H1 (cell line): ENCODE measurements around the gene INPP5B.
"Not testable (repeated sequence)": the region's sequence is repeated elsewhere in the genome, so short reads cannot be mapped to it uniquely, and the experiment has no call there.

Source experiments
- CTCF ChIP-seq, 3 experiments: IDR thresholded peaks; 1 replicate in 2 of 3; 2 replicates in 1 of 3; pipeline versions ENCODE4 v1.5.1 to v1.6.1; 2011; ENCODE audit warnings: low read length in 3 of 3, mild to moderate bottlenecking in 3 of 3, inconsistent platforms in 2 of 3, low read depth in 1 of 3, moderate library complexity in 1 of 3; ENCODE audit not compliant: insufficient read depth in 1 of 3; ENCODE audit errors: control extremely low read depth in 1 of 3
- EZH2 ChIP-seq: fragments of 200-600 bp; sonication (generic); IDR thresholded peaks from 2 replicates; pipeline ENCODE4 v1.7.1; 2012; ENCODE audit warnings: low read depth, mild to moderate bottlenecking, moderate library complexity, low read length, inconsistent platforms; ENCODE audit not compliant: severe bottlenecking
- PHF8 ChIP-seq: fragments of 200-600 bp; sonication (generic); conservative IDR thresholded peaks from 2 replicates; pipeline ENCODE4 v1.7.1; 2012; ENCODE audit warnings: low read depth, mild to moderate bottlenecking, inconsistent platforms, low read length, moderate library complexity
- POLR2AphosphoS5 ChIP-seq: IDR thresholded peaks from 2 replicates; pipeline ENCODE4 v1.6.1; 2011; ENCODE audit warnings: low read depth, low read length
- SP1 ChIP-seq: IDR thresholded peaks from 2 replicates; pipeline ENCODE4 v1.6.1; 2011; ENCODE audit warnings: low read depth, low read length
- TCF12 ChIP-seq: IDR thresholded peaks from 2 replicates; pipeline ENCODE4 v1.6.1; 2011; ENCODE audit warnings: low read depth, mild to moderate bottlenecking, low read length

DNA sequence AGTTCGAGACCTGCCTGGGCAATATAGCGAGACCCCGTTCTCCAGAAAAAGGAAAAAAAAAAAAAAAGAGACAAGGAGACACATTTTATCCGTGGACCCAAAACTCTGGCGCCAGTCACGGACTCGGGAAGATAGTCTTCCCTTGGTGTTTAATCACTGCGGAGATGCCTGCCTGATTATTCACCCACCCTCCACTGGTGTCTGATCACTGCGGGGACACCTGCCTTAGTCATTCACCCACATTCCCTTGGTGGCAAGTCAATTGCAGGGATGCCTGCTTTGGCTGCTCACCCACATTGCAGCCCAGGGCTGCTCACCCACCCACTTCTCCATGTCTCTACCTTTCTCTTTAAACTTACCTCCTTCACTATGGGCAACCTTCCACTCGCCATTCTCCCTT is 38.3 kb downstream of the INPP5B start:
- not testable (repeated sequence) for TF ChIP-seq CTCF (IDR thresholded peaks at IDR 0.05; ENCODE audit: control extremely low read depth in 1 of 3, insufficient read depth in 1 of 3, low read depth in 1 of 3, low read length in 3 of 3); POLR2AphosphoS5; PHF8; EZH2; TCF12; SP1
